PFSK-1 (cell line): ENCODE results near the gene PCED1A.

Experiments
- FOXP2 ChIP-seq: optimal IDR thresholded peaks from 2 replicates; pipeline ENCODE3; 2011; ENCODE audit warnings: borderline replicate concordance, control low read depth, inconsistent platforms; ENCODE audit not compliant: insufficient read depth; ENCODE audit errors: extremely low read length, extremely low read depth
- POLR2AphosphoS5 ChIP-seq: IDR thresholded peaks from 2 replicates; pipeline ENCODE4 v1.6.1; 2012; ENCODE audit warnings: low read depth, mild to moderate bottlenecking, control low read depth, low read length, moderate library complexity
- SIN3A ChIP-seq: IDR thresholded peaks from 2 replicates; pipeline ENCODE4 v1.6.1; 2012; ENCODE audit warnings: mild to moderate bottlenecking, low read length, moderate library complexity, borderline replicate concordance; ENCODE audit not compliant: insufficient read depth
- TAF1 ChIP-seq: IDR thresholded peaks from 2 replicates; pipeline ENCODE4 v1.6.1; 2012; ENCODE audit warnings: low read length, control low read depth, borderline replicate concordance; ENCODE audit not compliant: insufficient read depth
- TF ChIP-seq, protein P1 (sequence below), 2 experiments: IDR thresholded peaks; 2 replicates each; pipeline versions ENCODE4 v1.6.1 to v1.8.0; 2011 to 2012; ENCODE audit warnings: low read depth in 2 of 2, low read length in 2 of 2, control low read depth in 1 of 2, inconsistent platforms in 1 of 2, mild to moderate bottlenecking in 1 of 2, moderate library complexity in 1 of 2; ENCODE audit not compliant: insufficient read depth in 1 of 2

The PCED1A gene

DNA sequence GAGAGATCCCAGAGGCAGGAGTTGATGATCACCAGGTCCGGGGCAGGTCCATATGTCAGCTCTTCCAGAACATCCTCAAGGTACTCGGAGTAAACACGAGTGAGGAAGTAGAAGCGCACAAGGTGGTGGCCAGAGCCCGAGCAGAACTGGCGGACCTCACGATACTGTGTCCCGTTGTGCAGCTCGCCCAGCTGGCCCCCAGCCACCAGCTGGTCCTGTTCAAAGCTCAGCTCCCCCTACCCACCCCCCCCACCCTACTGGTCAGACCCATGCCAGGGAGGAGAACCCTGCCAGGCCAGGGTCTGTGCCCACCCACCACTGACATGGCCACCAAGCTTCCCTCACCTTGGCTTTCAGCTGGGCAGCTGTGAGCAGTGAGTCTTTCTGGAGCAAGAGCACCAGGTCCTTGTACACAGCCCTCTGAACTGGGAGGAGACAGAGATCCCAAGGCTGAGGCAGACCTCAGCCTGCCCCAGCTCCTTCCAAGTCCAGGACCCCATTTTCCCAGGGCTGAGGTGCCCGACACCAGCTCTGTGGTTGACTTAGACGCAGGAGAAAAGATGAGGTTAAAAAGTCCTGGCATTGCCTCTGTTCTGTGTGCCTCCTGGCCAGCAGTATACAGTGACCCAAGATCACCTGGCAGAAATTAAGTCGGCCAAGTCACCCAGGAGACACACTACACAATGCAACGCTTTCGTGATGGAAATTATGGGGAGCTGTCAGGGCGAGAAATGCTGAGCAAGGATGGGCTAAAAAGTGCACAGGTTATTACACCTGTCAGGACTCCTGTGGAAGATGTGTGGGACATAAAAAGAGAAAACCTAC lies 1.4 kb downstream of the PCED1A start:
- TF ChIP-seq POLR2AphosphoS5 (no peak), TAF1 (no peak), FOXP2 (no peak), SIN3A (no peak)
- TF ChIP-seq, protein P1, sequence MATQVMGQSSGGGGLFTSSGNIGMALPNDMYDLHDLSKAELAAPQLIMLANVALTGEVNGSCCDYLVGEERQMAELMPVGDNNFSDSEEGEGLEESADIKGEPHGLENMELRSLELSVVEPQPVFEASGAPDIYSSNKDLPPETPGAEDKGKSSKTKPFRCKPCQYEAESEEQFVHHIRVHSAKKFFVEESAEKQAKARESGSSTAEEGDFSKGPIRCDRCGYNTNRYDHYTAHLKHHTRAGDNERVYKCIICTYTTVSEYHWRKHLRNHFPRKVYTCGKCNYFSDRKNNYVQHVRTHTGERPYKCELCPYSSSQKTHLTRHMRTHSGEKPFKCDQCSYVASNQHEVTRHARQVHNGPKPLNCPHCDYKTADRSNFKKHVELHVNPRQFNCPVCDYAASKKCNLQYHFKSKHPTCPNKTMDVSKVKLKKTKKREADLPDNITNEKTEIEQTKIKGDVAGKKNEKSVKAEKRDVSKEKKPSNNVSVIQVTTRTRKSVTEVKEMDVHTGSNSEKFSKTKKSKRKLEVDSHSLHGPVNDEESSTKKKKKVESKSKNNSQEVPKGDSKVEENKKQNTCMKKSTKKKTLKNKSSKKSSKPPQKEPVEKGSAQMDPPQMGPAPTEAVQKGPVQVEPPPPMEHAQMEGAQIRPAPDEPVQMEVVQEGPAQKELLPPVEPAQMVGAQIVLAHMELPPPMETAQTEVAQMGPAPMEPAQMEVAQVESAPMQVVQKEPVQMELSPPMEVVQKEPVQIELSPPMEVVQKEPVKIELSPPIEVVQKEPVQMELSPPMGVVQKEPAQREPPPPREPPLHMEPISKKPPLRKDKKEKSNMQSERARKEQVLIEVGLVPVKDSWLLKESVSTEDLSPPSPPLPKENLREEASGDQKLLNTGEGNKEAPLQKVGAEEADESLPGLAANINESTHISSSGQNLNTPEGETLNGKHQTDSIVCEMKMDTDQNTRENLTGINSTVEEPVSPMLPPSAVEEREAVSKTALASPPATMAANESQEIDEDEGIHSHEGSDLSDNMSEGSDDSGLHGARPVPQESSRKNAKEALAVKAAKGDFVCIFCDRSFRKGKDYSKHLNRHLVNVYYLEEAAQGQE (IDR thresholded peaks at IDR 0.05; ENCODE audit: insufficient read depth in 1 of 2, low read depth in 2 of 2, low read length in 2 of 2): no peak

DNA sequence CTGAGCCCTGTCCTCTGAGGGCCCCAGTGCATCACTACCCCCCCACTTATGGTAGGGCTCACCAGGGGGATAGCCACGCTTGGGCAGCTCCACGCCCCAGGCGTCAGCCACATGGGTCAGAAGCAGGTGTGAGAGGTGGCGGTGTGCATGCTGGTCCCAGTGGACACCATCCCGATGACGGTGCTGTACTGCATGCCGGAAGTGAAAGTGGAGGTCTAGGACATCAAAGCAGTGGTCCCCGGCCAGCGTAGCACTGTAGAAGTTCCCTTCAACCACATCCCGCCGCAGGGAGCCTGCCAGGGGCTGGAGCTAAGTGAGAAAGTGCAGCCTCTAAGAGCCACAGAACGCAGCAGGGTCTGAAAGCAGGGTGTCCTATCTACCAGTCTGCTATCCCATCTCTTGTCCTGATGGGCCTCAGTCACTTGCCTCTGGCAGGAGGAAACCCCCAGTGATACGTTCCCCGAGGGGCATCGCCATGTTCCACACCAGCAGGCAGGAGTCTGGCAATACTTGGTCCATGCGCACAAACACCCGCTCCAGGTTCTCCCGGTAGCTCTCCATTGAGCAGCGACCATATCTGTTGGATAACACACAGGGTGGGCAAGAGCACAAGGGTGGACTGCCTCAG lies 2.2 kb downstream of the PCED1A start:
- TF ChIP-seq, protein P1 (IDR thresholded peaks at IDR 0.05; ENCODE audit: insufficient read depth in 1 of 2, low read depth in 2 of 2, low read length in 2 of 2): no peak
- TF ChIP-seq TAF1 (no peak), SIN3A (no peak), FOXP2 (no peak), POLR2AphosphoS5 (no peak)

DNA sequence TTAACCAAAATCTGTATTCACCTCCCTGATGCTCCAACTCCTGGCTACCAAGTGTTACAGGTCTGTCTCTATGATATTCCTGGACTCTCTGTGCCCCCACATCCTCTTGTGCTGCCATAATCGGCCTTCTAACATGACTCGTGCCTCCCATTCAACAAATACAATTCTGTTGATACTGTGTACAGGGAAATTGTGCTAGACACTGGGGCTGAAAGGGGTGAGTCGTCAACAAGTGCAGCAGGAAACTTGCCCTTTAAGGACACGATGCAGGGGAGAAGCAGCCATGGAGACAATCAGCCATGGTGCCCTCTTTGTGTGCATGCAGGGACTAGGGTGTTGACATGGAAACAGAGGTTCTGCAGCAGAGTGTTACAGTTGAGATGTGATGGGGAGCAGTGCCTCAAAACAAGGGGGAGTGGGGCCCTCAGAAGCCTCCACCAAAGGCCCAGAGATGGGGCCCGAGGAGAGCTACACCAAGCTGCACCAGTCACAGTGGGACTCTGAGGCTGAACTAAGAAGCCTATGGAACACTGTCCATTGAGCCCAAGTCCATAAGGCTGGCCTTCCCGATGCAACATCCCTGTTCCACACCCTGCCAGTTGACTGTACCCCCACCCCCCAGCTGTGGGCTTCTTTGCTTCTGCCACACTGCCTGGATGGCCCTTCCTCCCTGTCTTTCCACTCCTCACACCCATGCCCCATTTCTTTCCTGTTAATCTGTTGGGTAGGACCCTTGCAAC lies 3.1 kb downstream of the PCED1A start:
- TF ChIP-seq SIN3A (no peak), FOXP2 (no peak), POLR2AphosphoS5 (no peak), TAF1 (no peak)
- TF ChIP-seq, protein P1 (IDR thresholded peaks at IDR 0.05; ENCODE audit: insufficient read depth in 1 of 2, low read depth in 2 of 2, low read length in 2 of 2): no peak

DNA sequence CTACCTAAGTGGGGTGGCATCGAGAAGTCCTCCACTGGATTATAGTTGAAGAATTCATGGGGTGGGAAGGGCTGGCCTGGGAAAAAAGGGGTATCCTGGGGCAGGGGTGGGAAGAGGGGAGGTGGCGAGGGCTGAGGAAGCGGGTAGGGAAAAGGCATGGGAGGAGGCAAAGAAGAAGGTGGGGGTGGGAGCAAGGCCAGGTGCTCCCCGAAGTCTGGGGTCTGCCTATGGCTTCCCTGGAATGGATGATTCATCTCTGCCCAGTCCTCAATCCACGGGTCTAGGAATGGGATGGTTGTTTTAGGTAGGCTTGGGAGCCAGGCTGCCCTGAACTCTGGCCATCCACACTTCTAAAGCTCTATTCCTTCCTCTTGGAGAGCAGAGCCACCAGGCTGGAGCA lies 4.4 kb downstream of the PCED1A start:
- TF ChIP-seq FOXP2 (no peak), TAF1 (no peak), POLR2AphosphoS5 (no peak), SIN3A (no peak)
- TF ChIP-seq, protein P1 (IDR thresholded peaks at IDR 0.05; ENCODE audit: insufficient read depth in 1 of 2, low read depth in 2 of 2, low read length in 2 of 2): no peak
